NCI-H82 treated with DMSO at 0.1 percent for 48 hours (cell line): Measurements from ENCODE around the gene IBA57.
"Not testable (repeated sequence)": the region's sequence is repeated elsewhere in the genome, so short reads cannot be mapped to it uniquely, and the experiment has no call there.

ENCODE experiments used
- DNase-seq: peaks from one replicate; lab custom pipeline; 2025; ENCODE audit not compliant: unreplicated experiment; lab: John Stamatoyannopoulos, UW

Gene IBA57

DNA sequence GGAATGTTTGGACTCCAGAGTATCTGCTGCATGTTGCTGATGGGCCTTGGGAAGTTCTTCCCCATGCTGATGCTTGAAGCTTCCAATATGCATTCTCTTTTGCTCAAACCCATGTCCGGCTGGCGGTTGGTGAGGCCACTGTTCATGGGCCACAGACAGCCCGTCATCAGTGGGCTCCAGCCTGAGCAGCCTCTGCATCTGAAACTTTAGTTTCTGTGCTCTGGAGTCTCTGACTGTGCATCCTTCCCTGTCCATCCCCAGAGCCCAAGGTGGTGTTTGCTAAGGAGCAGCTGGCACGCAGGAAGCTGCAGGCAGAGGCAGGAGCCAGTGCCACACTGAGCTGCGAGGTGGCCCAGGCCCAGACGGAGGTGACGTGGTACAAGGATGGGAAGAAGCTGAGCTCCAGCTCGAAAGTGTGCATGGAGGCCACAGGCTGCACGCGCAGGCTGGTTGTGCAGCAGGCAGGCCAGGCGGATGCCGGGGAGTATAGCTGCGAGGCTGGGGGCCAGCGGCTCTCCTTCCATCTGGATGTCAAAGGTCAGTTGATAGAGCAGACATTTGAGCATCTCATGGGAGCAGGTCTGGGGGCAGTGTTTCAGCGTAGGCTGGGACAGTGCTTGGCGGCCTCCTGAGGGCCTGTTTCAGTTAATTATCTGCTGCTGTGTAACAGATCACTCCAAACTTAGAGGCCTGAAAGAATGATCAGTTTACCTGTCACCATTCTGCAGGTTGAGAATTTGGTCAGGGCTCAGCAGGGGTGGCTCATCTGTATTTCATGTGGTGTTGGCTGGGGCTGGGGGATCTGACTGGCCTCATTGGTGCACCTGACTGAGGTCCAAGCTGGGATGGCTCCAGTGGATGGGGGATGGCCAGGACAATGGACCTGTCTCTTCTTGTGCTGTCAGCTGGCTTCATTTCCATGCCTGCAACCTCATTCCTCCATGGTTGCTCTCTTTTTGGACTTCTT is 58.9 kb downstream of the IBA57 start:
- no peak for DNase-seq

DNA sequence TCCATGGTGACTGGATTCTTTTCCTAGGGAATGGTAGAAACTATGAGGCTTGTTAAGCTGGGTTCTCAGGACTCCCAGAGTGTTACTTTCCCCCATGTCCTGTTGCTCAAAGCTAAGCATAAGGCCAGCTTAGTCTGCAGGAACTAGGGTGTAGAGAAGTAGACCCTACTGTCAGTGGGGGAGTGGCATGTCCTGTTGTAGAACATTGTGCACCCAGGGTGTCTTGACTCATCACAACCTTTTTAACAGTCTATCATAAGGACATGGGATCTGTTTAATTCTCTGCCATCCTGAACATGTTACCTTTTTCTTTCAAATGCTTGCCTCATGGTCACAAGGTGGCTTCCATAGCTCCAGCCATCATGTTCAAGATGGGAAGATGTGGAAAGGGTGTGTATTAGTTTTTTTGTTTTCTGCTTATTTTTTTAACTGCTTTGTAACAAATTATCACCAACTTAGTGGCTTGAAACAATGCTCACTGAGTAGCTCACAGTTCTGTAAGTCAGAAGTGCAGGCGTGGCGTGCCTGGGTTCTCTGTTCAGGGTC is 59.6 kb downstream of the IBA57 start:
- no peak for DNase-seq

DNA sequence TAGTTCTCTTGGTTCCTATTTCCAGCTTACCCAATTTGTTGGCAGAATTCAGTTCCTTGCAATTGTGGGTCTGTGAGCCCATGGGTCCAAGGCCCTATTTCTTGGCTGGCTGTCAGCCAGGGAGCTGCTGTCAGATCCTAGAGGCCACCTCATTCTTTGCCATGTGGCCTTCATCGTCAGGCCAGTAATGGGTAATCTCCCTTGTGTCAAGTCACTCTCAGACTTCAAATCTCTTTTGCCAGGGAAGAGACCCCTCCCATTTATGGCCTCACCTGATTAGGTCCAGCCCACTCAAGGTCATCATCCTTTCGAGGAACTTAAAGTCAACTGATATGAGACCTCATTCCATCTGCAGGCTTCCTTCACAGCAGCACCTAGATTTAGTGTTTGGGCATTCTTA is 60.1 kb downstream of the IBA57 start:
- DNase-seq = no peak

DNA sequence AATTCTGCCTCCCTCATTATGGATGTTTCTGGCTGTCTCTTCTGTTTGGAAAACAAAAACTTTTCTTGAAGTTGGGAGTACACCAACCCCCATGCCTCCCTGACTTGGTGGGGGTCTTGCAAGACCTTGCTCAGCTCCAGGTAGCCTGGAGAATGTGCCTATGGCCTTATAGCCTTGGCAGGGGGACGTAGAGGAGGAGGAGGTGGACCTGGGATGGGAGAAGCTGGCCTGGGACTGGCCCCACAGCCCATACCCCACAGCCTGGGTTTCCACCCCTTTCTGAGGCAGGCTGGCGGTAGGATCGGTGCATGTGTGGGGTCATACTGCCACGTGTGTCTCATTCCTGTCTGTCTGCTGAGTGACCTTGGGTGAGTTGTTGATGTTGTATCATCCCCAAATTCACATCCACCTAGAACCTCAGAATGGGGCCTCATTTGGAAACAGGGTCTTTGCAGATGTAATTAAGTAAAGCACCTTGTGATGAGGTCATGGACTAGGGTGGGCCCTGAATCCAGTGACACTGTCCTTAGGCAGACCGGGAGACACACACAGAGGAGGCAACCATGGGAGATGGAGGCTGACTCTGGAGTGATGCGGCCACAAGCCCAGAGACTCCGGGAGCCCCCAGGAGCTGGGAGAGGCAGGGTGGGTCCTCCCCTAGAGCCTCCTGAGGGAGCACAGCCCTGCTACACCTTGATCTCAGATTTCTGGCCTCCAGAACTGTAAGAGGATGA is 60.7 kb downstream of the IBA57 start:
- no peak for DNase-seq

DNA sequence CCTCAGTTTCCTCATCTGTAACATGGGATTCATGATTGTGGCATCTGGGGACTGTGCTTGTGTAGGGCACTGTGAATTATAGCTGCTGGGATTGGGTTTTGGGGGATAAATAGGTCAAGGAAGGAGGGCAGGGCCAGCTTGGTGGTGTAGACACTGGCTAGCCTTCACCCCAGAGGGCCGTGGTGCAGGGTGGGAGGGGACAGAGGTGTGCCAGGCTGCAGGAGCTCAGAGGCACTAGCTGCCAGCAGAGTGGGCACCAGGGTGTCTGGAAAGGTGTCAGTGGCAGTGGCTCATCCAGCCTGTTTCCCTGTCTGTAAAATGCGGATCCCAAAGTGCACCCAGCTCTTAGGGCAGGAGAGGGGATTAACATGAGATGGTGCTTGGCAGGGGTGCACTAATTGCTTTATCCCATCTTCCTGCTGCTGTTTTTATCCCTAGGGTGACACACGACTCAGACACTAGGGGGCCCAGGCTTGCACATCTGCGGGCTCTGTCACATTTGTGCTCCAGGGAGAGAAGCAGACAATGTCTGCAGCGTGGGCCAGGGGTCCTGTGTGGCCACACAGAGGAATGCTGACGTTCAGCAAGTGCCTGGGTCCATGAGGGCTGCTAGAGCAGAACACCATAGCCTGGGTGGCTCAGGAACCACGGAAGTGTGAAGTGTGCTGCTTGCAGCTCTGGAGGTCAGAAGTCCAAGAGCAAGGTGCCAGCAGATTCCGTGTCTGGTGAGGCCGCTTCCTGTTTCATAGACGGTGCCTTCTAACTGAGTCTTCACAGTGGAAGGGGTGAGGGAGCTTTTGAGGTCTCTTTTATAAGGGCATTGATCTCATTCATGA is 61.6 kb downstream of the IBA57 start:
- DNase-seq = peak; percentile 95

DNA sequence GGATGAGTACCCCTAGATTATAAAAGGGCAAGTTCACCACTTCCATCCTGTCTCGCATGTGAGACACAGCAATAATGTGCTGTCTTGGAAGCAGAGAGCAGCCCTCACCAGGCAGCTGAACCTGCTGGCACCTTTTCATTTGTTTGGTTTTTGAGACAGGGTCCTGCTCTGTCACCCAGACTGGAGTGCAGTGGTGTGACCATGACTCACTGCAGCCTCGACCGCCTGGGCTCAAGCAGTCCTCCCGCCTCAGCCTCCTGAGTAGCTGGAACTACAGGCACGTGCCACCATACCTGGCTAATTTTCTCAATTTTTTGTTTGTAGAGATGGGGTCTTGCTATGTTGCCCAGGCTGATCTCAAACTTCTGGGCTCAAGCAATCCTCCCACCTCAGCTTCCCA is 62.5 kb downstream of the IBA57 start:
- not testable (repeated sequence) for DNase-seq

DNA sequence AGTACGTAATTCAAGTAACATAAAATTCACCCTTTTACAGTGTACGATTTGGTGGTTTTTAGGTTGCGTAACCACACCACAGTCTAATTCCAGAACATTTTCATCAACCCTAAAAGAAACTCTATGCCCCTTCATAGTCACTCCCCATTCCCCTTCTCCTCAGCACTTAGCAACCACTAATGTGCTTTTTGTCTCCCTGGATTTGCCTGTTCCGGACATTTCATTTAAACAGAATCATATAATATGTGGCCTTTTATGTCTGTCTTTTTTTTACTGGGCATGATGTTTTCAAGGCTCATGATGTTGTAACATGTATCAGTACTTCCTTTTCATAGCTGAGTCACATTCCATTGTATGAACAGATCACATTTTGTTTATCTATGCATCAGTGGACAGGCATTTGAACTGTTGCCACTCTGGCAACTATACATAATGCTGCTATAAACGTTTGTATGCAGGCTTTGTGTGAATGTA is 63.0 kb downstream of the IBA57 start:
- DNase-seq = no peak

DNA sequence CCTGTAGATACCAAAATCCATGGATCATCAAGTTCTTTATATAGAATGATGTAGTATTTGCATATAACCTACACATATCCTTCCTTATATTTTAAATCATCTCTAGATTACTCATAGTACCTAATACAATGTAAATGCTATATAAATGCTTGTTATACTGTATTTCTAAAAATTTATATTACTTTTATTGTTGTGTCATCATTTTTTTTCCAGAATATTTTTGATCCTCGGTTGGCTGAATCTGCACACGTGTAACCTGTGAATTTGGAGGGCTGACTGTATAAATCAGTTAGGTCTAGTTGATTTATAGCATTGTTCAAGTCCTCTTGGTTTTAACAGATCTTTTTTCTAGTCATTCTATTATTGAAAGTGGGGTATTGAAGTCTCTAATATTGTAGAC is 65.6 kb downstream of the IBA57 start:
- no peak for DNase-seq
